OCI-LY3 (cell line): ENCODE measurements around the gene GPR176.

Experiments used
- EZH2phosphoT487 ChIP-seq: fragments of 200-600 bp; shearing (Covaris generic); IDR thresholded peaks from 2 replicates; pipeline ENCODE4 v1.6.1; 2018; ENCODE audit warnings: antibody characterized with exemption, mixed run types, low read depth
- TF ChIP-seq, protein P1 (sequence below): fragments of 200-600, 300-600 bp; sonication (generic); IDR thresholded peaks from 2 replicates; pipeline ENCODE4 v1.5.1; 2014; ENCODE audit warnings: antibody characterized with exemption, low read length, low read depth

DNA sequence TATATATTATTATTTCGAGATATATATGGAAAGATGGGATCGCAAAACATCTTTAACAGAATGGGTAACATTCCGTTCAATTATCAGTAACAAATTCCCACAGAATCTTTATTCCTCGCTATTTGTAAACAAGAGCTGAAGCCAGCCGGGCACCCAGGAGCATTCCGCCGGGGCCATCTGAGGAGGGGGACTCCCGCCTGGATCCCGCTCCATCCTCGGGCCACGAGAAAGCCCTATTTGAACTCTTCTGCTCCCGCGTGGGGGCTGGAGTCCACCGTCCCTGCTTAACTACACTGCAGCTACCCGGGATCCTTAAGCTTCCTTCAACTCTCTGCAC is 687 bp downstream of the GPR176 start:
- TF ChIP-seq, protein P1, sequence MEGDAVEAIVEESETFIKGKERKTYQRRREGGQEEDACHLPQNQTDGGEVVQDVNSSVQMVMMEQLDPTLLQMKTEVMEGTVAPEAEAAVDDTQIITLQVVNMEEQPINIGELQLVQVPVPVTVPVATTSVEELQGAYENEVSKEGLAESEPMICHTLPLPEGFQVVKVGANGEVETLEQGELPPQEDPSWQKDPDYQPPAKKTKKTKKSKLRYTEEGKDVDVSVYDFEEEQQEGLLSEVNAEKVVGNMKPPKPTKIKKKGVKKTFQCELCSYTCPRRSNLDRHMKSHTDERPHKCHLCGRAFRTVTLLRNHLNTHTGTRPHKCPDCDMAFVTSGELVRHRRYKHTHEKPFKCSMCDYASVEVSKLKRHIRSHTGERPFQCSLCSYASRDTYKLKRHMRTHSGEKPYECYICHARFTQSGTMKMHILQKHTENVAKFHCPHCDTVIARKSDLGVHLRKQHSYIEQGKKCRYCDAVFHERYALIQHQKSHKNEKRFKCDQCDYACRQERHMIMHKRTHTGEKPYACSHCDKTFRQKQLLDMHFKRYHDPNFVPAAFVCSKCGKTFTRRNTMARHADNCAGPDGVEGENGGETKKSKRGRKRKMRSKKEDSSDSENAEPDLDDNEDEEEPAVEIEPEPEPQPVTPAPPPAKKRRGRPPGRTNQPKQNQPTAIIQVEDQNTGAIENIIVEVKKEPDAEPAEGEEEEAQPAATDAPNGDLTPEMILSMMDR = no peak
- TF ChIP-seq EZH2phosphoT487 = no peak
